HepG2 (cell line): ENCODE results near the gene TEDC1. TPM values are rescaled to one million over a fixed set of nuclear protein-coding genes. Genes with fewer than 3 reads are reported as not detected.

Experiments
- ATF1 ChIP-seq: IDR thresholded peaks from 2 replicates; pipeline ENCODE4 v1.6.1; 2016; ENCODE audit warnings: mild to moderate bottlenecking, control low read depth
- BRF2 ChIP-seq: sonication (generic); formaldehyde crosslinking; IDR thresholded peaks from 2 replicates; pipeline ENCODE4 v1.8.1; 2022; ENCODE audit warnings: mild to moderate bottlenecking, missing genetic modification reagents
- CEBPZ ChIP-seq: IDR thresholded peaks from 2 replicates; pipeline ENCODE4 v1.6.1; 2012; ENCODE audit warnings: low read length, improper control_type of control experiment
- CREM ChIP-seq, 2 experiments: sonication (generic) in 1 of 2; formaldehyde crosslinking in 1 of 2; IDR thresholded peaks; 2 replicates each; pipeline versions ENCODE4 v1.4.0 to v1.6.1; 2016 to 2020; ENCODE audit warnings: antibody characterized with exemption in 1 of 2, mild to moderate bottlenecking in 1 of 2, missing genetic modification reagents in 1 of 2
- DR1 ChIP-seq: sonication (generic); formaldehyde crosslinking; IDR thresholded peaks from 2 replicates; pipeline ENCODE4 v1.8.0; 2021; ENCODE audit warnings: mild to moderate bottlenecking, missing genetic modification reagents, inconsistent platforms
- LRRFIP1 ChIP-seq: sonication (generic); formaldehyde crosslinking; conservative IDR thresholded peaks from 2 replicates; pipeline ENCODE4 v1.4.0; 2020; ENCODE audit warnings: missing genetic modification reagents
- NR0B2 ChIP-seq: sonication (generic); formaldehyde crosslinking; IDR thresholded peaks from 2 replicates; pipeline ENCODE4 v1.4.0; 2020; ENCODE audit warnings: mild to moderate bottlenecking, missing genetic modification reagents
- PAX8 ChIP-seq: sonication (generic); formaldehyde crosslinking; IDR thresholded peaks from 2 replicates; pipeline ENCODE4 v1.8.0; 2022; ENCODE audit warnings: mild to moderate bottlenecking, missing genetic modification reagents, borderline replicate concordance
- RFX1 ChIP-seq: fragments of 450-650 bp; IDR thresholded peaks from 2 replicates; pipeline ENCODE4 v1.6.1; 2017
- SNRNP70 ChIP-seq: fragments of 200-400 bp; formaldehyde crosslinking; IDR thresholded peaks from 2 replicates; pipeline ENCODE4 v1.6.1; 2017; ENCODE audit warnings: mild to moderate bottlenecking, low read depth, low read length, moderate library complexity
- TOPORS ChIP-seq: sonication (generic); formaldehyde crosslinking; IDR thresholded peaks from 2 replicates; pipeline ENCODE4 v1.8.0; 2023; ENCODE audit warnings: mild to moderate bottlenecking, missing genetic modification reagents
- TP53 ChIP-seq: sonication (generic); formaldehyde crosslinking; conservative IDR thresholded peaks from 2 replicates; pipeline ENCODE4 v1.4.0; 2020; ENCODE audit warnings: missing genetic modification reagents
- ZFP90 ChIP-seq: sonication (generic); formaldehyde crosslinking; IDR thresholded peaks from 2 replicates; pipeline ENCODE4 v1.8.0; 2022; ENCODE audit warnings: missing genetic modification reagents, mild to moderate bottlenecking, inconsistent platforms, borderline replicate concordance
- ZNF646 ChIP-seq: sonication (generic); formaldehyde crosslinking; IDR thresholded peaks from 2 replicates; pipeline ENCODE4 v1.9.0; 2021; ENCODE audit warnings: mild to moderate bottlenecking, missing genetic modification reagents
- ZNF720 ChIP-seq: sonication (generic); formaldehyde crosslinking; IDR thresholded peaks from 2 replicates; pipeline ENCODE4 v1.4.0; 2020; ENCODE audit warnings: missing genetic modification reagents
- polyA plus RNA-seq, 8 experiments: library from polyadenylated mRNA; depleted of rRNA in 3 of 8; stranded (reverse) in 7 of 8; unstranded in 1 of 8; fragments of >200 nt; fragmentation: Illumina TruSeq in 4 of 8; extraction: Trizol in 4 of 8; gene quantifications; 2 replicates each; pipeline versions ENCODE4 v1.2.1 to v1.2.3, GENCODE V29; 2011 to 2016; ENCODE audit warnings: low read depth in 4 of 8, missing spikeins in 1 of 8, mixed read lengths in 1 of 8; ENCODE audit not compliant: insufficient read depth in 1 of 8
- total RNA-seq, 5 experiments: library from RNA; depleted of rRNA; stranded (reverse); fragments of >200 nt; fragmentation: Illumina TruSeq; extraction: Trizol; gene quantifications; 2 replicates each; pipeline ENCODE4 v1.2.3, GENCODE V29; 2016; ENCODE audit warnings: low read depth in 1 of 5

TEDC1 gene
- total and polyA plus RNA-seq, 2 of the 13 experiments (the other 11 are each of a cell fraction or from before 2014, with no cell fraction given): 5.7 to 27.4 TPM

GRCh38 chr14:105527826-105528585 lies 37.0 kb downstream of the TEDC1 start (continued):
- TF ChIP-seq CEBPZ (no peak), NR0B2 (CRISPR knock-in tag) (no peak), ZFP90 (no peak), TOPORS (CRISPR knock-in tag) (no peak), DR1 (no peak), ATF1 (CRISPR knock-in tag) (no peak), ZNF720 (CRISPR knock-in tag) (no peak), PAX8 (CRISPR knock-in tag) (no peak), LRRFIP1 (CRISPR knock-in tag) (no peak), ZNF646 (CRISPR knock-in tag) (no peak), SNRNP70 (no peak), BRF2 (no peak), TP53 (CRISPR knock-in tag) (no peak), RFX1 (no peak), CREM (IDR thresholded peaks at IDR 0.05) (no peak), CREM (CRISPR knock-in tag; IDR thresholded peaks at IDR 0.05) (no peak)
